ENCODE data around the gene LMNB1. TPM values are rescaled to one million over a fixed set of nuclear protein-coding genes. Genes with fewer than 3 reads are reported as not detected.

The LMNB1 gene
- total and polyA plus RNA-seq, 4 donors = 5.1 to 40.3 (median 21.8) TPM

DNA sequence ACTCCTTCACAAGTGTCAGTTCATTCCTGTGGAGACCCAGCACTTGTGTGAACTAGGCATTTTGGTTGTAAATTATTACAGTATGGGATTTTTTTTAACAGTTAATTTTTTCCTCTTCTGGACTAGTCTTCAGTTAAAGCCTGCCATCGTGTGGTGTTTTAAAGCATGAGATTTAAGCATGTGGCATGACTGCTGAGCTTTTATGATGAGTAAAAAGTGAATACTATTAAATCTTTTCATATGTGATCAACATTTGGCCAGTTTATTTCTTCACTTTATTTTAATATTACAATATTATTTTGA lies 25.0 kb downstream of the LMNB1 start:
- no peak overlapping the region for H3K9ac ChIP-seq (ENCODE audit: insufficient read depth in 1 of 2, low read length in 2 of 2)
- peaks cover 0 to 17% (median 3%) of the 10 kb centered on the region in 4 donors for H3K36me3 ChIP-seq (ENCODE audit: control insufficient read depth in 4 of 4, insufficient read depth in 4 of 4, low read length in 4 of 4)
- H3K9me3 ChIP-seq (ENCODE audit: control insufficient read depth in 4 of 4, insufficient read depth in 3 of 4, low read length in 3 of 4) = no peaks in the 10 kb centered on the region
- WGBS, 2 donors = 14 to 35% methylated on average over 1 of the region's 1 CpG
- TF ChIP-seq, protein P1, sequence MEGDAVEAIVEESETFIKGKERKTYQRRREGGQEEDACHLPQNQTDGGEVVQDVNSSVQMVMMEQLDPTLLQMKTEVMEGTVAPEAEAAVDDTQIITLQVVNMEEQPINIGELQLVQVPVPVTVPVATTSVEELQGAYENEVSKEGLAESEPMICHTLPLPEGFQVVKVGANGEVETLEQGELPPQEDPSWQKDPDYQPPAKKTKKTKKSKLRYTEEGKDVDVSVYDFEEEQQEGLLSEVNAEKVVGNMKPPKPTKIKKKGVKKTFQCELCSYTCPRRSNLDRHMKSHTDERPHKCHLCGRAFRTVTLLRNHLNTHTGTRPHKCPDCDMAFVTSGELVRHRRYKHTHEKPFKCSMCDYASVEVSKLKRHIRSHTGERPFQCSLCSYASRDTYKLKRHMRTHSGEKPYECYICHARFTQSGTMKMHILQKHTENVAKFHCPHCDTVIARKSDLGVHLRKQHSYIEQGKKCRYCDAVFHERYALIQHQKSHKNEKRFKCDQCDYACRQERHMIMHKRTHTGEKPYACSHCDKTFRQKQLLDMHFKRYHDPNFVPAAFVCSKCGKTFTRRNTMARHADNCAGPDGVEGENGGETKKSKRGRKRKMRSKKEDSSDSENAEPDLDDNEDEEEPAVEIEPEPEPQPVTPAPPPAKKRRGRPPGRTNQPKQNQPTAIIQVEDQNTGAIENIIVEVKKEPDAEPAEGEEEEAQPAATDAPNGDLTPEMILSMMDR (IDR thresholded peaks at IDR 0.05; ENCODE audit: control extremely low read depth, extremely low read depth) = peak; percentile 8
- DNase-seq (peak in 2 of 3 donors; percentile 56 to 67), ATAC-seq (ENCODE audit: insufficient read depth, low FRiP score) (no peak)
- no peaks in the 10 kb centered on the region for H3K27me3 ChIP-seq (ENCODE audit: control insufficient read depth in 3 of 3, insufficient read depth in 3 of 3, low read length in 2 of 3)
- H3K4me1 ChIP-seq (ENCODE audit: control insufficient read depth in 5 of 5, insufficient read depth in 5 of 5, low read length in 5 of 5) = peaks cover 0 to 5% (median 0%) of the 10 kb centered on the region in 5 donors
- no peak overlapping the region for H3K4me3 ChIP-seq
- no peak overlapping the region for H3K27ac ChIP-seq (ENCODE audit: low read depth in 1 of 2, low read length in 1 of 2)

DNA sequence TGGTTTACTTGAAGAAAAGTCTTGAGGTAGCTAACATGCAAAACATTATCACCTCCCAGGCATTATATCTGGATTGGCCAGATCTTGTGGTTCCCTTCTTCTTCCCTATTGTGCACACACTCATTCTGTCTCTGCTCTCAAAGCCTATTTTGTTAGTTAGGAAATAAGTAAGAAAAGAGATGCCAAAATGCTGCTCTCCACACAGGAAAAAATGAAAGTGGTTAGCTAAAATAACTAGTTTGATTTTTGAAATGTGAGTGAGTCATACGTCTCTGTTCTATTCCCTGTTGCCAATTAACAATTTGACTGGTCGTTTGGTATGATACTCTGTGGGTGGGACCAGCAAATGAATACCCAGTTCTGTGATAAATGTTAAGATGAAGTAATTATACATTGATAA lies 28.1 kb downstream of the LMNB1 start:
- TF ChIP-seq, protein P1 (IDR thresholded peaks at IDR 0.05; ENCODE audit: control extremely low read depth, extremely low read depth) = no peak
- H3K9ac ChIP-seq (ENCODE audit: insufficient read depth in 1 of 2, low read length in 2 of 2) = peak overlapping the region in 1 of 2 donors; percentile 32
- no peak for DNase-seq
- H3K4me1 ChIP-seq (ENCODE audit: control insufficient read depth in 5 of 5, insufficient read depth in 5 of 5, low read length in 5 of 5) = no peaks in the 10 kb centered on the region
- peak; percentile 21 for ATAC-seq (ENCODE audit: insufficient read depth, low FRiP score)
- no peak overlapping the region for H3K27ac ChIP-seq (ENCODE audit: low read depth in 1 of 2, low read length in 1 of 2)
- peaks cover 0 to 25% (median 4%) of the 10 kb centered on the region in 4 donors for H3K36me3 ChIP-seq (ENCODE audit: control insufficient read depth in 4 of 4, insufficient read depth in 4 of 4, low read length in 4 of 4)
- no peaks in the 10 kb centered on the region for H3K27me3 ChIP-seq (ENCODE audit: control insufficient read depth in 3 of 3, insufficient read depth in 3 of 3, low read length in 2 of 3)
- WGBS, 2 donors = 49 to 66% methylated on average over 2 of the region's 2 CpGs
- no peaks in the 10 kb centered on the region for H3K9me3 ChIP-seq (ENCODE audit: control insufficient read depth in 4 of 4, insufficient read depth in 3 of 4, low read length in 3 of 4)
- H3K4me3 ChIP-seq = no peak overlapping the region

DNA sequence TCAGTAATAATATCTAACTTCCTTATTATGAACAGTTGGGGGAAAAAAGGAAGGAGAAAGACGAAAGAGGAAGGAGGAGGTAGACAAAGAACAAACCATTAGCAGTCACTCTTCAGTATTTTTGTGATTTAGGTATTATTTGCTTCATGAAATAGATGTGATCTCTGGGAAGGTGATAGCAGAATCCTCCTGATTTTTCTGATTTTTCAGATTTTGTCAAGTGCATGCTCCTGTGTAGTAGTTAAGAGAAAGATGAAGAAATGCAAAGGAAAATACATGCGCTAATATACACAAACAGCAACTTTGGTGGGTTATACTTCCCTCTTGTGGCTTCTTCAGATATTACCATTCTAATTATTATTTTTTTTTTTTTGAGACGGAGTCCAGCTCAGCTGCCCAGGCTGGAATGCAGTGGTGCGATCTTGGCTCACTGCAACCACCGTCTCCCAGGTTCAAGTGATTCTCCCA lies 31.6 kb downstream of the LMNB1 start:
- Histone ChIP-seq H3K4me3 (no peak overlapping the region), H3K27me3 (ENCODE audit: control insufficient read depth in 3 of 3, insufficient read depth in 3 of 3, low read length in 2 of 3) (no peaks in the 10 kb centered on the region), H3K36me3 (ENCODE audit: control insufficient read depth in 4 of 4, insufficient read depth in 4 of 4, low read length in 4 of 4) (peaks cover 0 to 31% (median 12%) of the 10 kb centered on the region in 4 donors), H3K9ac (ENCODE audit: insufficient read depth in 1 of 2, low read length in 2 of 2) (no peak overlapping the region), H3K27ac (ENCODE audit: low read depth in 1 of 2, low read length in 1 of 2) (no peak overlapping the region), H3K4me1 (ENCODE audit: control insufficient read depth in 5 of 5, insufficient read depth in 5 of 5, low read length in 5 of 5) (peaks cover 0 to 6% (median 0%) of the 10 kb centered on the region in 5 donors), H3K9me3 (ENCODE audit: control insufficient read depth in 4 of 4, insufficient read depth in 3 of 4, low read length in 3 of 4) (no peaks in the 10 kb centered on the region)
- peak in 2 of 3 donors; percentile 54 to 57 for DNase-seq
- TF ChIP-seq, protein P1 (IDR thresholded peaks at IDR 0.05; ENCODE audit: control extremely low read depth, extremely low read depth) = no peak
- 45 to 48% methylated on average over 5 of the region's 5 CpGs for WGBS, 2 donors
- ATAC-seq (ENCODE audit: insufficient read depth, low FRiP score) = peak; percentile 74

DNA sequence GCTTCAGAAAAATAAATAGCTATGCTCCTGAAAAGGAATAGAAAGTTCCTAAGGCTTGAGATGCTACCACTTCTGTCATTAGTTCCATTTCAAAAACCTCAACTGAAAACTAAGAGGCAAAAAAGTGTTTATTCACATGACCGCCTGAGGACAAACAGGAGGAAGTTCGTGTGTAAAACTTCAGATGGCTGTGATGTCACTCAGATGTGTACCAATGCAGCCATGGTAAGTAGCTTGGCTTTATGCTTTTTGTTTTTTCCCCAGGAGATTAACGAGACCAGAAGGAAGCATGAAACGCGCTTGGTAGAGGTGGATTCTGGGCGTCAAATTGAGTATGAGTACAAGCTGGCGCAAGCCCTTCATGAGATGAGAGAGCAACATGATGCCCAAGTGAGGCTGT lies 33.0 kb downstream of the LMNB1 start:
- no peak overlapping the region for H3K4me3 ChIP-seq
- H3K27ac ChIP-seq (ENCODE audit: low read depth in 1 of 2, low read length in 1 of 2) = no peak overlapping the region
- no peaks in the 10 kb centered on the region for H3K9me3 ChIP-seq (ENCODE audit: control insufficient read depth in 4 of 4, insufficient read depth in 3 of 4, low read length in 3 of 4)
- 85 to 95% methylated on average over 7 of the region's 7 CpGs for WGBS, 2 donors
- no peaks in the 10 kb centered on the region for H3K27me3 ChIP-seq (ENCODE audit: control insufficient read depth in 3 of 3, insufficient read depth in 3 of 3, low read length in 2 of 3)
- H3K9ac ChIP-seq (ENCODE audit: insufficient read depth in 1 of 2, low read length in 2 of 2) = no peak overlapping the region
- H3K4me1 ChIP-seq (ENCODE audit: control insufficient read depth in 5 of 5, insufficient read depth in 5 of 5, low read length in 5 of 5) = peaks cover 0 to 6% (median 0%) of the 10 kb centered on the region in 5 donors
- peaks cover 0 to 28% (median 13%) of the 10 kb centered on the region in 4 donors for H3K36me3 ChIP-seq (ENCODE audit: control insufficient read depth in 4 of 4, insufficient read depth in 4 of 4, low read length in 4 of 4)
- ATAC-seq (ENCODE audit: insufficient read depth, low FRiP score) (no peak), DNase-seq (no peak)
- TF ChIP-seq, protein P1 (IDR thresholded peaks at IDR 0.05; ENCODE audit: control extremely low read depth, extremely low read depth) = no peak

Measured in lung (tissue), 12 donors.